Neural progenitor cell (in vitro differentiated cells): ENCODE results near the gene MIS18A. TPM values are rescaled to one million over a fixed set of nuclear protein-coding genes. Genes with fewer than 3 reads are reported as not detected.
A peak's percentile ranks its signal among the peaks of the same experiment; 100 is the strongest.

Experiments
- DNase-seq: peaks from one replicate; pipeline ENCODE4 v3.0.0-alpha.2; 2016; ENCODE audit warnings: low spot score
- H2AFZ ChIP-seq: fragments of 200-600 bp; sonication (generic); replicated peaks from 2 replicates; pipeline ENCODE4 v1.6.1; 2016; ENCODE audit warnings: antibody characterized with exemption
- H3F3A ChIP-seq: fragments of 200-600 bp; sonication (generic); 2 replicates; pipeline ENCODE4 v1.6.1; 2016; ENCODE audit warnings: antibody characterized with exemption, low read depth
- H3K27ac ChIP-seq: fragments of 200-600 bp; sonication (generic); 2 replicates; pipeline ENCODE4 v1.5.1; 2016; ENCODE audit warnings: mild to moderate bottlenecking
- H3K27me3 ChIP-seq: fragments of 200-600 bp; sonication (generic); 2 replicates; pipeline ENCODE4 v1.6.1; 2016; ENCODE audit warnings: mild to moderate bottlenecking, moderate library complexity
- H3K36me3 ChIP-seq: fragments of 200-600 bp; sonication (generic); 2 replicates; pipeline ENCODE4 v1.5.1; 2016
- H3K4me1 ChIP-seq: fragments of 200-600 bp; sonication (generic); 2 replicates; pipeline ENCODE4 v1.6.1; 2016; ENCODE audit warnings: mixed run types
- H3K4me2 ChIP-seq: fragments of 200-600 bp; sonication (generic); 2 replicates; pipeline ENCODE4 v1.6.1; 2016
- H3K4me3 ChIP-seq: fragments of 200-600 bp; sonication (generic); 2 replicates; pipeline ENCODE4 v1.5.1; 2016
- H3K79me2 ChIP-seq: fragments of 200-600 bp; sonication (generic); 2 replicates; pipeline ENCODE4 v1.6.1; 2016; ENCODE audit warnings: low read depth
- H3K9ac ChIP-seq: fragments of 200-600 bp; sonication (generic); 2 replicates; pipeline ENCODE4 v1.6.1; 2016
- H3K9me3 ChIP-seq: fragments of 200-600 bp; sonication (generic); 2 replicates; pipeline ENCODE4 v1.5.1; 2016; ENCODE audit warnings: low read depth
- H4K20me1 ChIP-seq: fragments of 200-600 bp; sonication (generic); 2 replicates; pipeline ENCODE4 v1.6.1; 2016; ENCODE audit warnings: low read depth
- H3K27ac Mint-ChIP-seq: 3 replicates; pipeline ENCODE4 v1.8.0; 2021; ENCODE audit warnings: mixed read lengths
- H3K27me3 Mint-ChIP-seq: 2 replicates; pipeline ENCODE4 v1.8.0; 2022; ENCODE audit warnings: low read depth, mild to moderate bottlenecking, inconsistent platforms, moderate library complexity, mixed read lengths; ENCODE audit not compliant: insufficient read depth
- H3K36me3 Mint-ChIP-seq: 3 replicates; pipeline ENCODE4 v1.8.0; 2021; ENCODE audit warnings: mixed read lengths
- H3K4me1 Mint-ChIP-seq: 3 replicates; pipeline ENCODE4 v1.8.0; 2021; ENCODE audit warnings: mixed read lengths
- H3K4me3 Mint-ChIP-seq: 3 replicates; pipeline ENCODE4 v1.8.0; 2021; ENCODE audit warnings: mild to moderate bottlenecking, moderate library complexity, mixed read lengths
- H3K9me3 Mint-ChIP-seq: 3 replicates; pipeline ENCODE4 v1.8.0; 2020; ENCODE audit warnings: mixed read lengths
- EZH2 ChIP-seq: fragments of 200-600 bp; sonication (generic); IDR thresholded peaks from 2 replicates; pipeline ENCODE4 v1.6.1; 2017; ENCODE audit warnings: antibody characterized with exemption, mild to moderate bottlenecking, moderate library complexity
- EZH2phosphoT487 ChIP-seq: fragments of 200-600 bp; sonication (generic); IDR thresholded peaks from 2 replicates; pipeline ENCODE4 v1.6.1; 2017; ENCODE audit warnings: antibody characterized with exemption
- total RNA-seq: library from RNA; depleted of rRNA; stranded (reverse); fragments of >200 nt; gene quantifications from 2 replicates; pipeline ENCODE4 v1.2.3, GENCODE V29; 2015; ENCODE audit warnings: low replicate concordance
- TF ChIP-seq, protein P1 (sequence below): fragments of 200-600 bp; sonication (generic); IDR thresholded peaks from 2 replicates; pipeline ENCODE4 v1.5.1; 2017; ENCODE audit warnings: antibody characterized with exemption, mild to moderate bottlenecking

The MIS18A gene
- total RNA-seq, 1 donor from 2014 or later: 64.0 TPM

- Histone ChIP-seq H3K27ac (no peak overlapping the region), H3K9me3 (no peaks in the 10 kb centered on the region), H3K27me3 (no peaks in the 10 kb centered on the region), H3F3A (peaks cover 5% of the 10 kb centered on the region), H3K4me2 (peak overlapping the region; percentile 86), H3K4me3 (peak overlapping the region; percentile 85), H3K79me2 (peaks cover 34% of the 10 kb centered on the region), H3K36me3 (peaks cover 5% of the 10 kb centered on the region), H4K20me1 (no peaks in the 10 kb centered on the region), H3K4me1 (peaks cover 6% of the 10 kb centered on the region), H3K9ac (peak overlapping the region; percentile 38), H2AFZ (peak overlapping the region; percentile 93)
- TF ChIP-seq, protein P1, sequence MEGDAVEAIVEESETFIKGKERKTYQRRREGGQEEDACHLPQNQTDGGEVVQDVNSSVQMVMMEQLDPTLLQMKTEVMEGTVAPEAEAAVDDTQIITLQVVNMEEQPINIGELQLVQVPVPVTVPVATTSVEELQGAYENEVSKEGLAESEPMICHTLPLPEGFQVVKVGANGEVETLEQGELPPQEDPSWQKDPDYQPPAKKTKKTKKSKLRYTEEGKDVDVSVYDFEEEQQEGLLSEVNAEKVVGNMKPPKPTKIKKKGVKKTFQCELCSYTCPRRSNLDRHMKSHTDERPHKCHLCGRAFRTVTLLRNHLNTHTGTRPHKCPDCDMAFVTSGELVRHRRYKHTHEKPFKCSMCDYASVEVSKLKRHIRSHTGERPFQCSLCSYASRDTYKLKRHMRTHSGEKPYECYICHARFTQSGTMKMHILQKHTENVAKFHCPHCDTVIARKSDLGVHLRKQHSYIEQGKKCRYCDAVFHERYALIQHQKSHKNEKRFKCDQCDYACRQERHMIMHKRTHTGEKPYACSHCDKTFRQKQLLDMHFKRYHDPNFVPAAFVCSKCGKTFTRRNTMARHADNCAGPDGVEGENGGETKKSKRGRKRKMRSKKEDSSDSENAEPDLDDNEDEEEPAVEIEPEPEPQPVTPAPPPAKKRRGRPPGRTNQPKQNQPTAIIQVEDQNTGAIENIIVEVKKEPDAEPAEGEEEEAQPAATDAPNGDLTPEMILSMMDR: no peak
- TF ChIP-seq EZH2phosphoT487 (no peak), EZH2 (no peak)
- peaks cover 5% of the 10 kb centered on the region for H3K27me3 Mint-ChIP-seq
- peaks cover 23% of the 10 kb centered on the region for H3K4me1 Mint-ChIP-seq
- DNase-seq: no peak
- H3K9me3 Mint-ChIP-seq: no peaks in the 10 kb centered on the region
- peak overlapping the region; percentile 100 for H3K4me3 Mint-ChIP-seq
- H3K36me3 Mint-ChIP-seq: peaks cover 8% of the 10 kb centered on the region
- H3K27ac Mint-ChIP-seq: peak overlapping the region; percentile 90
Measured at GRCh38 chr21:32279377-32279680, 480 bp upstream of the MIS18A start.

- Mint-ChIP-seq H3K36me3 (peaks cover 8% of the 10 kb centered on the region), H3K27me3 (peaks cover 5% of the 10 kb centered on the region), H3K4me3 (peak overlapping the region; percentile 100), H3K9me3 (no peaks in the 10 kb centered on the region), H3K4me1 (peaks cover 23% of the 10 kb centered on the region), H3K27ac (no peak overlapping the region)
- peaks cover 34% of the 10 kb centered on the region for H3K79me2 ChIP-seq
- no peaks in the 10 kb centered on the region for H3K9me3 ChIP-seq
- H4K20me1 ChIP-seq: no peaks in the 10 kb centered on the region
- peaks cover 5% of the 10 kb centered on the region for H3F3A ChIP-seq
- H3K4me1 ChIP-seq: peaks cover 6% of the 10 kb centered on the region
- peaks cover 6% of the 10 kb centered on the region for H3K36me3 ChIP-seq
- no peaks in the 10 kb centered on the region for H3K27me3 ChIP-seq
- H3K27ac ChIP-seq: no peak overlapping the region
- peak overlapping the region; percentile 75 for H3K9ac ChIP-seq
- H3K4me3 ChIP-seq: peak overlapping the region; percentile 85
- DNase-seq: peak; percentile 20
- H2AFZ ChIP-seq: no peak overlapping the region
- H3K4me2 ChIP-seq: peak overlapping the region; percentile 86
- TF ChIP-seq EZH2: no peak
- TF ChIP-seq, protein P1: no peak
- no peak for TF ChIP-seq EZH2phosphoT487
Measured at GRCh38 chr21:32278103-32278502, 746 bp downstream of the MIS18A start.

GRCh38 chr21:32276671-32277070, 2.2 kb downstream of the MIS18A start:
- H3K27ac Mint-ChIP-seq: no peak overlapping the region
- no peaks in the 10 kb centered on the region for H3K27me3 ChIP-seq

More at GRCh38 chr21:32276671-32277070, 2.2 kb downstream of the MIS18A start:
- H3K36me3 Mint-ChIP-seq: peaks cover 9% of the 10 kb centered on the region
- Histone ChIP-seq H3K9me3 (no peaks in the 10 kb centered on the region), H3K36me3 (peaks cover 8% of the 10 kb centered on the region), H3K79me2 (peaks cover 34% of the 10 kb centered on the region), H3K4me3 (no peak overlapping the region), H3K4me1 (peaks cover 6% of the 10 kb centered on the region), H3K27ac (no peak overlapping the region), H2AFZ (no peak overlapping the region), H3F3A (peaks cover 5% of the 10 kb centered on the region), H3K9ac (no peak overlapping the region), H4K20me1 (no peaks in the 10 kb centered on the region), H3K4me2 (no peak overlapping the region)
- peaks cover 23% of the 10 kb centered on the region for H3K4me1 Mint-ChIP-seq
- no peak for DNase-seq
- no peaks in the 10 kb centered on the region for H3K9me3 Mint-ChIP-seq
- TF ChIP-seq, protein P1: no peak
- TF ChIP-seq EZH2phosphoT487 (no peak), EZH2 (no peak)
- H3K27me3 Mint-ChIP-seq: peaks cover 3% of the 10 kb centered on the region
- H3K4me3 Mint-ChIP-seq: peak overlapping the region; percentile 52
